PC-9 (cell line): ENCODE measurements around the gene ZDHHC14. TPM values are rescaled to one million over a fixed set of nuclear protein-coding genes. Genes with fewer than 3 reads are reported as not detected.

ENCODE experiments used
- BruUV-seq: library from RNA; stranded (reverse); fragments of 400-500 nt; replicated peaks from 2 replicates; lab custom pipeline; 2021; lab: Mats Ljungman, UMichigan
- CTCF ChIA-PET: fragments of 300-600 bp; sonication (Branson Sonifier 250); formaldehyde crosslinking; loops from one replicate; lab custom pipeline; 2022; ENCODE audit warnings: antibody characterized with exemption; lab: Charles Lee
- POLR2A ChIA-PET: fragments of 300-600 bp; sonication (Branson Sonifier 250); formaldehyde crosslinking; loops from one replicate; lab custom pipeline; 2022; ENCODE audit warnings: antibody characterized with exemption; ENCODE audit not compliant: unreplicated experiment; lab: Charles Lee
- DNase-seq, 2 experiments: peaks; one replicate each; pipeline versions ENCODE4 v3.0.0 to v3.0.0-alpha.2; 2015 to 2022; ENCODE audit warnings: mixed read lengths in 1 of 2
- H2AFZ ChIP-seq: fragments of 200-600 bp; sonication (generic); 2 replicates; pipeline ENCODE4 v1.8.1; 2017; ENCODE audit warnings: antibody characterized with exemption
- H3F3A ChIP-seq: fragments of 200-600 bp; sonication (generic); 2 replicates; pipeline ENCODE4 v1.8.1; 2017; ENCODE audit warnings: antibody characterized with exemption, mild to moderate bottlenecking, low read depth; ENCODE audit not compliant: insufficient read depth
- H3K27ac ChIP-seq: fragments of 200-600 bp; sonication (generic); 2 replicates; pipeline ENCODE4 v1.6.1; 2016; ENCODE audit warnings: mixed run types
- H3K27me3 ChIP-seq: fragments of 200-600 bp; sonication (generic); 2 replicates; pipeline ENCODE4 v1.6.1; 2016; ENCODE audit warnings: low read depth, mixed run types; ENCODE audit not compliant: insufficient read depth
- H3K36me3 ChIP-seq: fragments of 200-600 bp; sonication (generic); 2 replicates; pipeline ENCODE4 v1.6.1; 2016; ENCODE audit warnings: low read depth, mixed run types
- H3K4me1 ChIP-seq: fragments of 200-600 bp; sonication (generic); replicated peaks from 2 replicates; pipeline ENCODE4 v1.6.1; 2016; ENCODE audit warnings: mixed run types; ENCODE audit not compliant: insufficient read depth
- H3K4me2 ChIP-seq: fragments of 200-600 bp; sonication (generic); 2 replicates; pipeline ENCODE4 v1.6.1; 2017; ENCODE audit warnings: mixed run types
- H3K4me3 ChIP-seq: fragments of 200-600 bp; sonication (generic); 2 replicates; pipeline ENCODE4 v1.6.1; 2016; ENCODE audit warnings: mixed run types
- H3K79me2 ChIP-seq: fragments of 200-600 bp; sonication (generic); 2 replicates; pipeline ENCODE4 v1.6.1; 2017; ENCODE audit warnings: low read depth, mixed run types
- H3K9me2 ChIP-seq: fragments of 200-600 bp; sonication (generic); 2 replicates; pipeline ENCODE4 v1.8.1; 2017; ENCODE audit warnings: mild to moderate bottlenecking; ENCODE audit not compliant: insufficient read depth
- H3K9me3 ChIP-seq: fragments of 200-600 bp; sonication (generic); 2 replicates; pipeline ENCODE4 v1.8.1; 2016; ENCODE audit warnings: low read depth; ENCODE audit not compliant: insufficient read depth
- H4K20me1 ChIP-seq: fragments of 200-600 bp; sonication (generic); 2 replicates; pipeline ENCODE4 v1.8.1; 2017; ENCODE audit not compliant: insufficient read depth
- EZH2 ChIP-seq: fragments of 200-600 bp; sonication (generic); IDR thresholded peaks from 2 replicates; pipeline ENCODE4 v1.8.0; 2017; ENCODE audit warnings: antibody characterized with exemption, low read depth
- intact Hi-C: fragments of 100-400 bp; cut with micrococcal nuclease; formaldehyde crosslinking; loops from one replicate; pipeline ENCODE4 v1.10.0; 2022; ENCODE audit not compliant: unreplicated experiment
- total RNA-seq: library from RNA; stranded (reverse); gene quantifications from 2 replicates; pipeline ENCODE4 v1.2.3, GENCODE V29; 2021
- TF ChIP-seq, protein P1 (sequence below): fragments of 200-600 bp; sonication (generic); conservative IDR thresholded peaks from 2 replicates; pipeline ENCODE4 v1.6.1; 2017; ENCODE audit warnings: mixed run types, antibody characterized with exemption, mild to moderate bottlenecking, moderate library complexity

The ZDHHC14 gene
- total RNA-seq, 1 experiment from 2014 or later, result 5.6 TPM

DNA sequence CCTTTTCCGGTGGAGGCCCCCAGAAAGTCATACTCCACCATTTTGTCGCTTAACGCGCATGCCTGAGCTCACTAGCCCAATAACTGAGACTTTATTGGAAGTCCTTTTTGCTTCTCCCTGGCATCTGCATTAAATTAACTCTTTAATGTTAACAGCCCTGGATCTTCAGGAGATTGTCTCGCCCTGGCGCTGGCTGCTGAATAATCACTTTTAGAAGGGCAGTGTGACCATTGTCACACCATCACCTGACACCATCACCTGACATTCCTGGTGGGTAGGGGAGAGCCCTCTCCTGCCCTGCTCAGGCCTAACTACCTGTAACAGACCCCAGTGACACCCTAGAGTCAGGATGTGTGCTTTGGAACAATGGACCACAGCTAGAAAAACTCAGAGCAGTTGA lies 326.6 kb downstream of the ZDHHC14 start:
- Histone ChIP-seq H3K4me1 (no peaks in the 10 kb centered on the region), H2AFZ (no peak overlapping the region), H3K27ac (no peak overlapping the region), H3K9me3 (no peaks in the 10 kb centered on the region), H3K9me2 (no peaks in the 10 kb centered on the region), H4K20me1 (no peaks in the 10 kb centered on the region), H3K36me3 (no peaks in the 10 kb centered on the region), H3K79me2 (no peaks in the 10 kb centered on the region), H3K27me3 (no peaks in the 10 kb centered on the region), H3F3A (no peaks in the 10 kb centered on the region), H3K4me2 (no peak overlapping the region), H3K4me3 (no peak overlapping the region)
- intact Hi-C loops, result no loop called here
- ChIA-PET POLR2A (no interaction called here), CTCF (no interaction called here)
- DNase-seq, result no peak
- no TSS peak for BruUV-seq
- TF ChIP-seq, protein P1, sequence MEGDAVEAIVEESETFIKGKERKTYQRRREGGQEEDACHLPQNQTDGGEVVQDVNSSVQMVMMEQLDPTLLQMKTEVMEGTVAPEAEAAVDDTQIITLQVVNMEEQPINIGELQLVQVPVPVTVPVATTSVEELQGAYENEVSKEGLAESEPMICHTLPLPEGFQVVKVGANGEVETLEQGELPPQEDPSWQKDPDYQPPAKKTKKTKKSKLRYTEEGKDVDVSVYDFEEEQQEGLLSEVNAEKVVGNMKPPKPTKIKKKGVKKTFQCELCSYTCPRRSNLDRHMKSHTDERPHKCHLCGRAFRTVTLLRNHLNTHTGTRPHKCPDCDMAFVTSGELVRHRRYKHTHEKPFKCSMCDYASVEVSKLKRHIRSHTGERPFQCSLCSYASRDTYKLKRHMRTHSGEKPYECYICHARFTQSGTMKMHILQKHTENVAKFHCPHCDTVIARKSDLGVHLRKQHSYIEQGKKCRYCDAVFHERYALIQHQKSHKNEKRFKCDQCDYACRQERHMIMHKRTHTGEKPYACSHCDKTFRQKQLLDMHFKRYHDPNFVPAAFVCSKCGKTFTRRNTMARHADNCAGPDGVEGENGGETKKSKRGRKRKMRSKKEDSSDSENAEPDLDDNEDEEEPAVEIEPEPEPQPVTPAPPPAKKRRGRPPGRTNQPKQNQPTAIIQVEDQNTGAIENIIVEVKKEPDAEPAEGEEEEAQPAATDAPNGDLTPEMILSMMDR, result no peak
- no peak for TF ChIP-seq EZH2

DNA sequence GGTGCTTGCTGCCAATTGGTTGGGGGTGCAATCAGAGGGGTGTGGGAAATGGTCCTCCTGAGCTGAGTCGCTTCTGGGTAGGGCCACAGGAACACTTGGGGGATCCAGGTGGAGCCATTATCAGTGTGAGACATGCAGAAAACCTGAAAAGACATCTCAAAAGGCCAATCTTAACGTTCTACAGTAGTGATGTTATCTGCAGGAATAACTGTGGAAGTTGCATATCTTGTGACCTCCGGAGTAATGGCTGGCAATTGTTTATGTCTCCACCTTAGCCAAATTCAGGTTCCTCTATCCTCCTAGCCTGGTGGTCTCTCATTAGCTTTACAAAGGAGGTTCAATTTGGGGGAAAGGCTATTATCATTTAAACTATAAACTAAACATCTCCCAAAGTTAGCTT lies 327.2 kb downstream of the ZDHHC14 start:
- BruUV-seq, result no TSS peak
- no peak for DNase-seq
- no peaks in the 10 kb centered on the region for H3K9me2 ChIP-seq
- H4K20me1 ChIP-seq, result no peaks in the 10 kb centered on the region
- no peak overlapping the region for H2AFZ ChIP-seq
- intact Hi-C loops, result no loop called here
- no peaks in the 10 kb centered on the region for H3K36me3 ChIP-seq
- H3K27ac ChIP-seq, result no peak overlapping the region
- no peak for TF ChIP-seq EZH2
- TF ChIP-seq, protein P1, result no peak
- no peaks in the 10 kb centered on the region for H3F3A ChIP-seq
- no peak overlapping the region for H3K4me2 ChIP-seq
- H3K27me3 ChIP-seq, result no peaks in the 10 kb centered on the region
- CTCF ChIA-PET, result no interaction called here
- H3K79me2 ChIP-seq, result no peaks in the 10 kb centered on the region
- H3K4me1 ChIP-seq, result no peaks in the 10 kb centered on the region
- POLR2A ChIA-PET, result no interaction called here
- no peaks in the 10 kb centered on the region for H3K9me3 ChIP-seq
- H3K4me3 ChIP-seq, result no peak overlapping the region

DNA sequence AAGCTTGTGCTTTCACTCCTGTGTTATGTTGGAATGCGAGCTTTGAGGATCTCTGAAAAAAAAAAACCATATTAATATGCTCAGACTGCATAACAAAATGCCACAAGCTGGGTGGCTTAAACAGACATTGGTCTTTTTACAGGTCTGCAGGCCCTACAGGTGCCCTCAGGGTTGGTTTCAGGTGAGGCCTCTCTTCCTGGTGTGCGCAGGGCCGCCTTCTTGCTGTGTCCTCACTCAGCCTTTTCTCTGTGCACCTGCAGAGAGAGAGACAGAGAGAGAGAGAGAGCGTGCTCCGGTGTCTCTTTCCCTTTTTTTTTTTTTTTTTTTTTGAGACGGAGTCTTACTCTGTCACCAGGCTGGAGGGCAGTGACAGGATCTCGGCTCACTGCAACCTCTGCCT lies 327.9 kb downstream of the ZDHHC14 start:
- H2AFZ ChIP-seq, result no peak overlapping the region
- H4K20me1 ChIP-seq, result no peaks in the 10 kb centered on the region
- intact Hi-C loops, result no loop called here
- DNase-seq, result no peak
- ChIA-PET CTCF (no interaction called here), POLR2A (no interaction called here)
- H3K4me3 ChIP-seq, result no peak overlapping the region
- H3K27ac ChIP-seq, result no peak overlapping the region
- H3K4me1 ChIP-seq, result no peaks in the 10 kb centered on the region
- no peaks in the 10 kb centered on the region for H3K9me3 ChIP-seq
- no TSS peak for BruUV-seq
- no peaks in the 10 kb centered on the region for H3K9me2 ChIP-seq
- no peaks in the 10 kb centered on the region for H3F3A ChIP-seq
- H3K36me3 ChIP-seq, result no peaks in the 10 kb centered on the region
- TF ChIP-seq EZH2, result no peak
- TF ChIP-seq, protein P1, result no peak
- no peaks in the 10 kb centered on the region for H3K79me2 ChIP-seq
- H3K27me3 ChIP-seq, result no peaks in the 10 kb centered on the region
- no peak overlapping the region for H3K4me2 ChIP-seq
